ENCODE data around the gene DAAM1.

The DAAM1 gene

DNA sequence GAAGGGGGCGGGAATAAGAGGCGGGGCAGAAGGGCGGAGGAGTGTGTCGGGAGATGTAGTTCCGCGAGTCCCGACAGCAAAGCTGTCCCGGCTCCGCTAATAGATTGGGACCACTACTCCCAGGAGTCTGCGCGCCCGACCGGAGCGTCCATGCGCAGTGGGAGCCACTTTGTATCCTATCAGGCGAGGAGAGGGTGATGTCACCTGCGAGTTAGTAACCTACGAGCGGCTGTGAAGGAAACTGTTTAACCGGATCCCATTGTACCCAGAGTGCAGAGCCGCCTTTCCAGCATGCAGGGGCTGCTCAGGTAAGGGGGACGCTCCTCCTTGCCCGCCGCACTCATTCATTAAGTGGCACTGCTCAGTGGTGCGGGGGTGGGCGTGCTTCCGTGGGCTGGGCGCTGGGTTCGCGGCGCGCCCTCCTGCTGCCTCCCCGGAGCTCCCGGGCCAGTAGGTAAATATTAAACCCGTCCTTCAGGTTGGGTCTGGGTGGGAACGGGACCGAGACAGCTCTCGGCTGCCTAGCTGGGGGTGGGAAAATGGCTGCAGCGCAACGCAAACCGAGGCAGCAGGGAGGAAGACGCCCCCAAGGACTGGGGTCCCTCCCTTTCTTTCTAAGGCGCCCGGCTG, at the start of gene DAAM1:
Gene DAAM1 (plus strand): TSS at position 207 of the 630 bp plus-strand sequence. CDS start 74,811 bp downstream, outside the sequence.
- DNase-seq = peak; percentile 100

DNA sequence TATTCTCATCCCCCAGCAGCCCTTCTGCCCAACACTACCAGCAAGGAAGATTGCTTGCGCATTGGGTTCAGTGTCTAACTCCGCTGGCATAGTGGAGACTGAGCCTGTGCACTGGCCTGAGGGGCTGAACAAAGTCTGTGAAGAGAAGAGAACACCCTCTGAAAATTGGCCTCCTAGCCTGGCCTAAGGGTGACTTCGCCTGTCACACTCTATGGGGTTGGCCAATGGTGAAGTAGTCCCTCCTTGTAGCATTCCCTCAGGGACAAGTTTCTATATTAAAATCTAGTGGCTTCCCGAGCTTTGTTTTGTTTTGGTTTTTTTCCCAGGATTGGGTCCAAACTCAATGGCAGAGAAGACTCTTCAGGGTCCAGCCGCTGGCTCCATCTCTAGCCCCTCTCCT, 49.1 kb upstream of the DAAM1 start:
- no peak for DNase-seq

DNA sequence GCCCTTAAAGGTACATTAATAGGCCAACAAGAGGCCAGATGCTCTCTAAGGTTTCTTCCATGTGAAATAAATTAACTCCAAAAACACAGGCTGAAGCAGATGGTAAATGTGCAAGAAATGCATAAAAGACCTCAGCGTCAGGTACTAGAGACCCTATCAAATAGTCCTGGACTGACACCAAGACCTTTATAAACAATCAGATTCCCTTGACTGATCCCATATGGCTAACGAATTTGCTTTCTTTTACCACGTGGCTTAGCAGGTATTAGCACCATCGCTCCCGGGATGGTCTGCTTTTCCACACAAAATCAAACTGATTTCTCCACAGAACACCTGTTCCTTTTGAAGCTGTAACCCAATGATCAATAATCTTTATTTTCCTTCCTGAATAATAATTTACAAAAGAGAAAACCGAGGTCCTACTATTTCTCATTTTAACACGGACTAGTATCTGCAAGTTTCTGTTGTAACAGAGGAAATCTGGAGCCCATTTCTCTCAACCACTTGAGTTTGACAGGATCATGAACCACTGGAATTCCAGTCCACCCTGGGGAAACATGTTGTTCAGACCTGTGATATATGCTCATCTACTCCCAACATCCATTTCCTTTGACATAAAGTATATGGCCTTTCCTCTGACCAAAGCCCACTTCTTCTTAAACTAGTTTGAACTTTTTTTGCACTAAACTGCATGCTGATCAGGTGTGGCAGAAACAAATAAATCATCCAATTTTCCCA, 48.2 kb upstream of the DAAM1 start:
- peak; percentile 59 for DNase-seq

DNA sequence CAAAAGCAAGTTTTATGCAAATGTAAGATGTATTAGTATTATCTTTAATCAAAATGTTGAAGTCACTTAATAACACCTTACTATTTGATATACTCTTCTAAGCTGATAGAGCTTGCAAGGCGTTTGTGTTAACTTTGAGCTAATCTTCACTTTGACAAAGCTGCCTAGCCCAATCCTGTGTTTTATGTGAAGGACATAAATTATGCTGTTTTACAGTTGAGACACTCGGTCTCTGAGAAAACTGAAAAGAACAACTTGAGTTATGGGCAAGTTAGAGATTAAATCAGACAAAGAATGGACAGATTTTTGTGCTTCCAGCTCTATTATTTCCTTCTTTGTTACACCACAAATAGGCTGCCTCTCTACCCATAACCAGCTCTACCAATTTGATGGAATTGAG, 42.0 kb upstream of the DAAM1 start:
- no peak for DNase-seq

DNA sequence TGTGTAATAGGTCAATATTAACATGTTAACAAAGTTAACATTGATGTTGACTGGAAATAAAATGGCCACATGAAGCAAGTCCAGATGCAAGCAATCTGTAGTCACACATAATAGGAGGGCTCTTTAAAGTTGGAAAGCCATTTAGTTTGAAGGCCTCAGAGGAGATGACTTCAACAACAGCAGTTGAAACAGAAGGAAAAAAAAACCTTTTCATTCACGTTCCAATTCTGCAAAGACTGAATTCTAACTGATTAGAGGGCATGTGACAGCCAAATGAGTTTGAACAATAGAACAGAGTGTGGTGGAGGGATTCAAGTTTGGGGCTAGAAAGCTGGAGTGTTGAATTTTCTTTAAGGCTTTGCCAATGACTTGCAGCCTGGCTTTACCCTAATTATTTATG, 41.5 kb upstream of the DAAM1 start:
- peak; percentile 25 for DNase-seq

DNA sequence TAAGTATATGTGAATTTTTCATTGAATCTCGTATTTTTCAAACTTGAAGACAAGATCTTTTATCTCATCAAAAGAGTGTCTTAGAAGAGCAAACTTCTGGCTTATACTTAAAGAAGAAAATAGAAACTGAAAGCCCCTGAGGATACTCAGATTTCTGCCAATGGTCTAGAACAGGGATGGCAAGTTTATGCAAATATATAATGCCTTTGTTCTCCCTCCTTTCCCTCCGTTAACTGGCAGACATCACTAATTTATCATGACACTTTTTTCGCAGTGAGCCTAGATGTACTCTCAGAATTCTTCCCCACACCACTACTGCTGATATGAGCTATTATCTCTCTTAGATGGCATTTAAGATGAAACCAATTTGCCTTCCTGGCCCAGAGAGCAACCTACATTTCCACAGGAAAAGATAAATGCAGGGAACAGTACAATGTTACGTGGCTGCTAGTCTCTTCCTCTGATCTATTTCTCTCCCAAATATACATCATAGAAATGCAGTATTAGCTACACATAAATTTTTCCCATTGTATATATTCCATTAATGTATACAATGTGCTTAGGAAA, 40.0 kb upstream of the DAAM1 start:
- DNase-seq = peak; percentile 40

DNA sequence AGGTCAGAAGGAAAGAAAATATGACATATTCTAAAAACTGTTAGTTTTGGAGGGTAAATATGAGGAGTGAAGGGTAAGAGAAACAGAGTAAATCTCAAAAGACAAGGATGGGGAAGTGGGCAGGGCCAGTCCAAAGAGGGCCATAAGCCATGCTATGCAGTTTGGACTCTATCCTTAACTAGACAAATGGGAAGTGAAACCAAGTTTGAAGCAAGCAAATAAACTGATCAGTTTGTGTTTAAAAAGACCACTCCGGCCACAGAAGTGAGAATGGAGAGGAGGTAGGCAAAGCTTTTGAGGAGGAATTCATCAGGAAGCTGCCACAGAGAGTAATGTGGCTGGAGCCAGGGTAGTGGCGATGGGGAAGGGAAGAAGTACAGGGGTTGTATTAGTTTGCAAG, 37.5 kb upstream of the DAAM1 start:
- no peak for DNase-seq

DNA sequence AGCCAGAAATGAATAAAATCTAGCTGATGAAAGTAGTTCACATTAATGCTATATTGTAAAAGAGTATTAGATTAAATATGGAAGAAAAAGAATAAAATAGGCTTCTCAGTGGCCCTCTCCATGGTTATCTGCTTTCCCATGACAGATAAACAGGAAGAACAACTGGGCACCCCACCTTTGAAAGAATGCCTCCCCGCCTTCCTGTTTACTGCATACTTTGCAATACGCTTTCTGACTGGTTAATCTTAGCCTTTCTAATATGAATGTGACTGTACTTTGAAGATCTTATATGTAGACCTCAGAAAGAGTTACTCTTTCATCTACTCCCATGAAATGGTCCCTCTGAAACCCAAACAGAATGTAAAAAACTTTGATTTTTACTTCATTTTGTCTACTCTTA, 34.1 kb upstream of the DAAM1 start:
- DNase-seq = no peak

DNA sequence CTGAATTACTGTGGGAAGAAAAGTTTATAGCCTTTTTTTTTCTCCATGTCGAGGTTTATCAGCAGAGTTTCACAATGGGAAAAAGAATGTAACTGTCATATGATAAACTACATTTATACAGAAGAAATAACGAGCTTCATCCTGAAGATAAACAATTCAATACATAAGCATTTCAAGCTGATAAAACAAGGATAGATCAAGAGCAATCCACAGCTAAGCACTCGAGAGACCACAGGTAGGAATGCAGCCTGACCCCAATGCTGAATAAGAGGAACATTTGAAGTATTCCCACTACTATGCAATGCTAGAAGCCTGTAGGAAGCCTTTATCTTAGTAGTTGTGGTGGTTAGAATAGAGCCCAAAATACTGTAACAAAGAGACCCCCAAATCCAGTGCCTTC, 32.6 kb upstream of the DAAM1 start:
- DNase-seq = peak; percentile 32

DNA sequence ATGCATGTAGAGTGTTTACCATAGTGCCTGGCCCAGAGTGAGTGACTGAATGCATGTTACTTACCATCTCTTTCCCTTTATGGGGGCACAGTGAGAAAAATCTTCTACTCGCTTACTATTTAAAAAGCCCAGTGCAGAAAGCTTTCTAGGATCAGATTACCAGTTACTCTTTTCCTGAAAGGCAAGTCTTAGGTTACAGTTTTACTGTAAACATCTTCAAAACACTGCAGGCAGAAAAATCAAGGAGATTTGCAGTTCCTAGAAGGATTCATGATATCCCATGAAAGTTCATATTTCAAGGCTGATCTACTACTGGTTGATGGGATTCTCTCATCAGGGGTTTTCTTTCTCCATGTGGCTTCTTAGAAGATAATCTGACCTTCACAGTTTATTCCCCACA, 29.3 kb upstream of the DAAM1 start:
- peak; percentile 34 for DNase-seq

DNA sequence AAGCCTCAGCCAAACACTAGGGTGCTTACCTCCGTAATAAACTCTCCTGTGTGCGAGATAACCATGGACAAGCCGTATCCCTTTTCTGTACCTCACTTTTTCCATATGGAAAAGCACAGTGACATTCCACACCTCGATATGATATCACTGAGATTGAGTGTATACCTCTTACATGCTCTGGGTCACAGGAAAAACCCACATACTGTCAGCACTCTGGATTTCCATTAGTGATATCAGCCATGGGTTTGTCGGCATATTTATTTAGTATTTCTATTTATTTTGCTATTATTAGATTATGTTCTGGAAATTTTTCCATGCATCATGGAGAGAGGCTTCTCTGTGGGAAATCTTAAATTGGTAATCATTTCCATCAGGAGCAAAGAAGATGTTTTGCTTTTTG, 28.0 kb upstream of the DAAM1 start:
- DNase-seq = peak; percentile 29

DNA sequence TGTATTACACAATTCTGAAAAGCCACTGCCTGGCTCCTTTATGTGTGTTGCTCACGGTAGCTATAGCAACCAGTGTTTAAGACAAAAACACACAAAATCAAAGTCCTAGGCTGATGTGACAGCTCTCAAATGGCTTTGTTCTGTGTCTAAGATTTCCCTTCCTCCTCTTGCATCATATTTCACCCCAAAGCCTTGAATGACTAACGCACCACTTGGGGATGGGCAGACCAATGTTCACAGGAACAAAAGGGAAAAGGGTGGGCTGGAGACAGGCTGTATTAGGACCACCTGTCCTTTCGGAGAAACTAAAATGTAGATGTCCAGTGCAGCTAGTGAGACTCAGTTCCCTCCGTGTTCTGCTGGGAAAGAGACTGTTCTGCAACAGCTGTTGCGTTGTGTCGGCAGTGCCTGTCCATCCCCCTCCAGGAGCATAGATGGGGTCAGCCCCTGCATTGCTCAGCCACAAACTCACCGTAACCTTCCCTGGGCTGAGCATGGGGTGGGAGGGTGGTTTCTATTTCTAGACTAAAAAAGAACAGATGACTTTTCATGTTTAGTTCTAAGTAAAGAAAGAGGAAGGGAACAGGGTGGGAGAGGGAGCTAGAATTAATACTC, 26.8 kb upstream of the DAAM1 start:
- DNase-seq = peak; percentile 67

DNA sequence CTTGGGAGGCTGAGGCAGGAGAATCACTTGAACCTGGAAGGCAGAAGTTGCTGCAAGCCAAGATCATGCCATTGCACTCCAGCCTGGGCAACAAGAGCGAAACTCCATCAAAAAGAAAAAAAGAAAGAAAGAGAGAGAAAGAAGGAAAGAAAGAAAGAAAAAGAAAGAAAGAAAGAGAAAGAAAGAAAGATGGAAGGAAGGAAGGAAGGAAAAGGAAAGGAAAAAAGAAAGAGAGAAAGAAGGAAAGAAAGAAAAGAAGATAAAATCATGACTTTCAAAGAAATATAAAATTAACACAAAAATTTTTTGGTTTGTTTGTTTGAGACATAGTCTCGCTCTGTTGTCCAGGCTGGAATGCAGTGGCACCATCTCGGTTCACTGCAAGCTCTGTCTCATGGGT, 22.2 kb upstream of the DAAM1 start:
- DNase-seq = no peak

DNA sequence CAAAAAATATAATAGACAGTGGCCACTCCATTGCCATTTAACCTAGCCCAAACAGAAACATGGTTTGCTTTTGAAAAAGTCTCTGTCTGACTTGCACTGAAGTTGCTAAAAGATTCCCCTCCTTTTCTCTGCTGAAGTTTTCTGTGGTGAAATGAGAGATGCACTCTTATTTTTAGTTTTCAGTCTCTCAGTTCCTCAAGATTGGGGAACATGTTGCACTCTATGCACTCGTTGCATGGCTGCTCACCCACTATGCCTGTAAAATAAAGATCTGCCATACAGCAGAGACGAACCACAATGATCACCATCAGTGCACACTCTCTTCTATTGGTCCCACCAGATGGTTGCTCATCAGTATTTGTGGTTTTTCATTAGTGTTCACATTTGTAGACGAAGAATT, 13.1 kb upstream of the DAAM1 start:
- no peak for DNase-seq

DNA sequence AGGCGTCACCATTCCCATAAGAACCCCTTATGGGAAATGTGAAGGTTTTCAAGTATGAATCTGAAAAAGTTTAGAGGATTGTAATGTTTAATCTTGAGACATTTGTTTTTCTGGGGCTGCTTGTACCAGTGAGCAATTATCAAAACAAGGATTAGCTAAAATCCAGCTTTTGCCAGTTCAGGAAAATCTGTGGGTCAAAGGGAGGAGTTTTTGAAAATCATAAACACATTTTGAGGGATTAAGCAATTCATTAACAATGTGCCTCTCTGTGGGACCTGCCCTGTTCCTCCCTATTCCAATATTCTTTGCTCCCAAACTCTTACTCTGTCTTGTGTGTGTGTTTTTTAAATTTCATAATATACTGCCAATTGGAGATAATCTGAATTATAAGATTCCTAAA, 11.7 kb upstream of the DAAM1 start:
- DNase-seq = no peak

DNA sequence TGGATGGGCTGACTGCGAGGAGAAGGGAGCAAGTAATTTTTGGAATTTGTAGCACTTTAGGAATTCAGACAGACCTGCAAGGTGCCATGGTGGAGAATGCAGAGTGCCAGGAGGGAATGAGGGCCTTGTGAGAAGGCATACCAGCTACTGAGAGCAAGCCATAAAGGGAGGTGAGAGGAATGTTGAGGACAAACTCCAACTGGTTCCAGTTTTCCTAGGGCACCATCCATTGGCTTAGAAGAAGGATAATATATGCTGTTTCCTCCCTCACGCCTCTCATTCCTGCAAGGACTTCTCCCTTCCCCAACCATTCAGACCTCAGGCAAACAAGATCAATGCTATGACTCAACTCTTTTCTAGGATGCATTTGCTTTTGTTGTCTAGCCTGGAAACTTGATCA, 11.2 kb upstream of the DAAM1 start:
- no peak for DNase-seq

DNA sequence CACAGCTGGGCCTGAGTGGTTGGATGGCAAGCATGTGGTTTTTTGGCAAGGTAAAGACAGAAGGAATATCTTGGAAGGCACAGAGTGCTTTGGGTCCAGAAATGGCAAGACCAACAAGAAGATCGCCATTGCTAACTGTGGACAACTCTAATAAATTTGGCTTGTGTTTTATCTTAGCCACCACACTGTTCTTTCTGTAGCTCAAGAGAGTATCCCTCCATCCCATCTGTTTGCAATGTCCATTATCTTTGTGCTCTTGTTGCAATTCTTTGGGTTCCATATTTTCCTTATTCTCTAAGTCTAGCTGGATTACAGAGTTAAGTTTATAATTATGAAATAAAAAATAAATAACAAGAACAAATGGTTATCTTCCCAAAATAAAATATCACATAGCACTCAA, 6.7 kb upstream of the DAAM1 start:
- no peak for DNase-seq

DNA sequence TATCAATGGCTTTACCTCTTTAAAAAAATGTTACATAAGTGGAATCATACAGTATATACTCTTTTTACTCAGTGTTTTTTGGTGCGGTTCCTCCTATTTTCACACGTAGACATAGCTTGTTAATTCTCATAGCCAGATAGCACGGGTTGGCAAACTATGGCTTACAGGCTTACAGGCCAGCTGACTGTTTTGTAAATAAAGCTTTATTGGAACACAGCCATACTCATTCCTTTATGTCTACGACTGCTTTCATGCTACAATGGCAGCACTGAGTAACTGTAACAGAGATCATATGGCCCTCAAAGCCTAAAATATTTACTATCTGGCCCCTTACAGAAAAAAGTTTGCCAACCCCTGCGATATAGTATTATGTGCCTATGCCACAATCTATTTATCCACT, 5.8 kb upstream of the DAAM1 start:
- peak; percentile 61 for DNase-seq

DNA sequence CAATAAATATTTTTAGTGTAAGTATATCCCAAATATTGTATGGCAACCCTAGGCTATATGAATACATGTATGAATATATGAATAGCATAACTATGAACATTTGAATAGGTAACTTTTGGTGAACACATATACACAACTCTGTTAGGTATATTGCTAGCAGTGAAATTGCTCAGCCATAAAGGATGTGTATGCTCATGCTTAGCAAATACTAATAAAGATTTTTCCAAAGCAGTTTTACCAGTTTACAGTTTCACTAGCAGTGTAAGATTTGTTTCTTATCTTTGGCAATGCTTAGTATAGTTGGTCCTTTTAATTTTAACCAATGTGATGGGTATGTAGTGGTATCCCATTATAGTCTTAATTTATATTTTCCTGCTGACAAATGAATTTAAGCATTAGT, 5.3 kb upstream of the DAAM1 start:
- no peak for DNase-seq

DNA sequence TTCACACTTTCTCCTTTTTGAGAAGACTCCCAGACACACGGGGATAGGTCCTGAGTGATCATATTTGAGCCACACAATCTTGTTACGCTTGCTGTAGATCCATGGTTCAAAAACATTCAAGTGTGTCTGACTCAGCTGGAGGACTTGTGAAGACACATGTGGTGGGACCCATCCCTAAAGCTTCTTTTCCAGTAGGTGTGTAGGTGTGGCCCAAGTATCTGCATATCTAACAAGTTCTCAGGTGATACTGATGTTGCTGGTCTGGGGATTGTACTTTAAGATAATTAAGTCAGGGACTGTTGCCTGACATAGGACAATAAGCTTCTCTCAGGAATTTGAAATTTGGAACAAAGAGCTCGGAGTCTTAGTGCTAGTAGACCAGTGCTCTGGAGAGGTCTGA, 4.1 kb upstream of the DAAM1 start:
- no peak for DNase-seq

DNA sequence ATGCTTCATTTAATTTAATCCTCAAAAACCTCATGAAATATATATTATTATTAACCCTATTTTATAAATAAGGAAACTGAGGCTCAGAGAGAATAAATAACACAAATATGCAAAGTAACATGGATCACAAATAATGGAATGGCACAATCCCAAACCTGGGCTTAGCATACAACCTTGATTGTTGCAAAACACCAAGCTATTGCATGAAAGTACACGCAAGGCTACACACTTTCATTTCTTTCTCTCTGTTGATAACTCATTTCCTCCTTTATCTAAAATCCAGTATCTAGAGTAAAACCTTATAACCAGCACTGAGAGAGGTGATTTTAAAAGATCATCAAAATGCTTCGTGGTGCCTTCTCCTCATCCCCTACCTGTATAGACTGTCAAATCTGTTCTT, 2.8 kb upstream of the DAAM1 start:
- no peak for DNase-seq

DNA sequence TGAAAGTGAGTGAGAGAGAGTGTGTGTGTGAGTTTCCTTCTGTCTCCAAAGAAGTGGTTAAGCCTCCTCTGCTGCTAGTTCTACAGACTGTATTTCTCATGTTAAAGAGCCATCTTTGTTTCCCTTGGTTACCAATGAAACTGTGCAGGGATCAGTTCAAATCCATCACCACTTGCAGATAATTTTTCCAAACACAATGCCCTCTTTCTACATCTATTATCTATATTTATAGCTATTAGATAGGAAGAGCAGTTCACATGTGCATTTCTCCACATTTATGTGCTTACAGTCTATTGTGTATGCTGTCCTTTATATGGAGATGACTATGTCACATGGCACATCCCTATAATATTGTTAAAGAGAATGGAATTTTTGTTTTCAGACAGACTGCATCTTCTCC, 2.2 kb upstream of the DAAM1 start:
- no peak for DNase-seq

DNA sequence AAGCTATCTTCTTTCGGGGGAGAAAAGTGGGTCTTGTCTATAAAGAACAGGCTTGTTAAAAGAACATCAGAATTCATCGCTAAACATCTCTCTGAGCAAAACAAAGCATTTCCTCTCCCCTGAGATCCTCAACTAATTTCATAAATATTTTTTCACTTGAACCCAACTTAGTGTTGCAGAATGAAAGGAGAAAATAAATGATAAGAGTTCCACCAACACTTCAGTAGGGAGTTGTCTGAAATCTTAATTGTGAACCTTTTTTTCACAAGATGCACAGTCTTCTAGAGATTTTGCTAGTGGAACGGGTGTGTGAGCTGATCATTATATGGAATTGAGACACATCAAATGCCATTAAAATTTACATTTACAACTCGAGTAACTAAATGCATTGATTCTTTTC, 1.3 kb upstream of the DAAM1 start:
- no peak for DNase-seq

DNA sequence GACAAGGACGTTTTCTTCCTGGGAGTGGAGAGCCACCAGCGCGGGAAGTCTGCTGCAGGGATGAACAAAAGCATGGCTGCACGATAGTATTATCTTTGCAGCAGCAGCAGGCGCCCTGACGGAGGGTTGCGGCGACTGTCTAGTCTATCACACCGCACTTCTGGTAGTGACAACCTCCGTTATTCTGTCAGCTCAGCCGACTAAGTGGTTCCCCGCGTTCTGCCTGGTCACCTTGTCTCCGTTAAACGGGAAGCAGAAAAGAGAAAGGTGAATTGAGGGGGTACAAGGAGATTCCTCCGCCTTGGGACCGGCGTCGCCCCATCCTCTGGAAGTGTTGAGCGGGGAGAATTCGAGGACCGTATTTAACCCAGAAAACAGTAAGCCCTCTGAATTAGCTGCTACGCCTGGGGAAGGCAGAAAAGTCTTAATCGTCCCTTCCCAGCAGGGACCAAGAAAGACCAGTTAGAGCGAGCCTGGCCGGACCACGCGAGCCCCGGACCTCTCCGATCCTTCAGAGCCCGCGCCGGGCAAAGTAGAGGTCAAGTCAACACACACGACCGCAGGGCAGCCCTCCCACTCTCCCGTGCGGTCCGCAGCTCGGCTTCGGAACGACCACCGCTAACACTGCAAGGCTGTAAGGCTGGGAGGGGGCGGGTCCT, 536 bp upstream of the DAAM1 start:
- DNase-seq = peak; percentile 85

All from NCI-H69 (cell line).